Esophagus (tissue), 2 donors: ENCODE results near the gene GNA12. TPM values are rescaled to one million over a fixed set of nuclear protein-coding genes. Genes with fewer than 3 reads are reported as not detected.

Source experiments
- H3K27ac ChIP-seq, 2 donors: one replicate each; pipeline ENCODE4 v1.5.1; 2013; ENCODE audit warnings: low read depth in 2 of 2, mild to moderate bottlenecking in 2 of 2, inconsistent platforms in 1 of 2, low read length in 1 of 2, moderate library complexity in 1 of 2
- H3K27me3 ChIP-seq, 2 donors: one replicate each; pipeline ENCODE4 v1.6.1; 2013; ENCODE audit warnings: low read length in 2 of 2, control low read depth in 1 of 2, mild to moderate bottlenecking in 1 of 2; ENCODE audit not compliant: insufficient read depth in 2 of 2, control insufficient read depth in 1 of 2
- H3K36me3 ChIP-seq, 2 donors: one replicate each; pipeline ENCODE4 v1.6.1; 2013; ENCODE audit warnings: low read length in 1 of 2; ENCODE audit not compliant: control insufficient read depth in 2 of 2, insufficient read depth in 2 of 2
- H3K4me1 ChIP-seq, 2 donors: one replicate each; pipeline ENCODE4 v1.6.1; 2013; ENCODE audit warnings: low read length in 1 of 2; ENCODE audit not compliant: control insufficient read depth in 2 of 2, insufficient read depth in 2 of 2
- H3K4me3 ChIP-seq, 2 donors: one replicate each; pipeline ENCODE4 v1.5.1; 2013; ENCODE audit warnings: low read length in 2 of 2, mild to moderate bottlenecking in 2 of 2, low read depth in 1 of 2, moderate library complexity in 1 of 2
- H3K9me3 ChIP-seq, 2 donors: one replicate each; pipeline ENCODE4 v1.6.1; 2013; ENCODE audit warnings: mild to moderate bottlenecking in 2 of 2, low read depth in 1 of 2, low read length in 1 of 2, moderate library complexity in 1 of 2; ENCODE audit not compliant: control insufficient read depth in 2 of 2, insufficient read depth in 1 of 2
- WGBS, 2 donors: extraction: QIAGEN DNeasy Blood & Tissue Kit; methylation state at CpG; one replicate each; pipeline ENCODE4 v1.1.7; 2013; 5-methylcytosine and 5-hydroxymethylcytosine counted together
- polyA plus RNA-seq, 2 donors: library from polyadenylated mRNA; stranded (reverse); fragments of 200-250 nt; gene quantifications; one replicate each; pipeline ENCODE4 v1.2.3, GENCODE V29; 2013
- donor health status: healthy with polysubstance abuse.
- donor health status: Bipolar disorder and iron deficiency.

GNA12 gene
- polyA plus RNA-seq, 2 donors = 2.1 to 5.2 TPM

DNA sequence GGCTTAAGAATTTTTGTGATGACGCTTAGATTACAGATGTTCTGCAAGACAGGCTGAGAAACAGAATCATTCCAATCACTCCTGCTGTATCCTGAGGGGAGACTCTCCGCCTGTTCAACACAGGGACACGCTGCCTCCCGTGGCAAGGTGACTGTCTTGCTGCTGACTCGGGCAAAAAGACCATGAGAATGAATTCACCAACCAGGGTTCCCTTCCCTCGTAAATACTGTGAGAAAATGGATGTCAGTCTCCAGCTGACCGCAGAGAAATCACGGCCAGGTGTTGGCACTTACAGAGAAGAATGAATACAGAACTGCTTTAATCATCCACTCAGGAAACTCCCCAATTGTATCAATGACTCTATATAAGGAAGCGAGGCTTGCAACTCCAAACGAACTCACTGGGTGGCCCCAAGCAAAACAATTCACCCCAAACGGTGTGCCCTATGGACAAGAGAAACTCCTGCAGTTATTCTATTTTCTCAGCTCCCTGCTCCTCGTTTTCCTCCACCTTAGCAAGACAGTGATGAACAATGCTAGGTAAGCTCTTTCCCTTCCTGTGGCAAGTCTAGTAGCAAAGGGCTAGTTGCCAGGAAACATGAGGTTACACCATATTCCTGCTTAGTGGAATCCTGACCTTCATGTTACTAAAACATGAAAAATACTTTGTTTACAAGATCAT is 22.8 kb downstream of the GNA12 start:
- Histone ChIP-seq H3K4me3 (no peak overlapping the region), H3K36me3 (no peaks in the 10 kb centered on the region), H3K27ac (peak overlapping the region in 1 of 2 donors; percentile 37), H3K27me3 (no peaks in the 10 kb centered on the region), H3K9me3 (no peaks in the 10 kb centered on the region), H3K4me1 (peaks cover 4 to 6% of the 10 kb centered on the region in 2 donors)
- WGBS, 2 donors = 35 to 43% methylated on average over 12 of the region's 12 CpGs

DNA sequence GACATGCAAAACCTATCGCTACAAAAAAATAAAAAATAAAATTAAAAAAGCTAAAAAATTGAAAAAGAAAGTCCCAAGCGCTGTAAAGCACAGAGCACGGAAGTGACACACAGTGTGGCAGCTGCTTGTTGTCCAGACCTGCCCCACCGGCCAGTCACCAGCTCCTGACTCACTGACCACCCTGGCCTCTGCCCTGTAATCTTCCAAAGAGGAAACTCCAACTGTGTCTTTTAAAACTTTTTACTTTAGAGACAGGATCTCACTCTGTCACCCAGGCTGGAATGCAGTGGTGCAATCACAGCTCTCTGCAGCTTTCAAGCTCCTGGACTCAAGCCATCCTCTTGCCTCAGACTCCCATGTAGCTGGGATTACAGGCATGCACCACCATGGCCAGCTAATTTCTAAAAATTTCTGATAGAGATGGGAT is 23.6 kb downstream of the GNA12 start:
- Histone ChIP-seq H3K27me3 (no peaks in the 10 kb centered on the region), H3K4me3 (no peak overlapping the region), H3K36me3 (no peaks in the 10 kb centered on the region), H3K4me1 (peaks cover 4 to 6% of the 10 kb centered on the region in 2 donors), H3K27ac (peak overlapping the region in 1 of 2 donors; percentile 12), H3K9me3 (no peaks in the 10 kb centered on the region)
- WGBS, 2 donors = 80 to 90% methylated on average over 4 of the region's 4 CpGs

DNA sequence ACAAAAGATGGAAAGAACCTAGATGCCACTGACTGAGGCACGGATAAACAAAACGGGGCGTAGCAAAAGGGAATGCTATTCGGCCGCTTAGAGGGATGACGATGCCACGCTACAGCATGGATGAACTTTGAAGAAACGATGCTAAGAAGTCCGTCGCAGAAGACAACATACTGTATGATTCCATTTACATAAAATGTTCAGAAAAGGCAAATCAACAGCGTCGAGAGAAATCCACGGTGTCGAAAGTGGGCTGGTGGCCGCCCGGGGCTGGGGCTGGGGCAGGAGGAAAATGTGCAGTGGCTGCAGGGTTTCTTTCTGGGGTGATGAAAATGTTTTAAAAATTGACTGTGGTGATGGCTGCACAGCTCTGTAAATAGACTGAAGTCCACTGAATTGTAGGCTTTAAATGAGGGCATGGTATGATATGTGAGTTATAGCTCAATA is 24.1 kb downstream of the GNA12 start:
- WGBS, 2 donors = 93 to 97% methylated on average over 16 of the region's 16 CpGs
- Histone ChIP-seq H3K27me3 (no peaks in the 10 kb centered on the region), H3K36me3 (no peaks in the 10 kb centered on the region), H3K27ac (peak overlapping the region in 1 of 2 donors; percentile 12), H3K4me3 (no peak overlapping the region), H3K9me3 (no peaks in the 10 kb centered on the region), H3K4me1 (peaks cover 4 to 6% of the 10 kb centered on the region in 2 donors)

DNA sequence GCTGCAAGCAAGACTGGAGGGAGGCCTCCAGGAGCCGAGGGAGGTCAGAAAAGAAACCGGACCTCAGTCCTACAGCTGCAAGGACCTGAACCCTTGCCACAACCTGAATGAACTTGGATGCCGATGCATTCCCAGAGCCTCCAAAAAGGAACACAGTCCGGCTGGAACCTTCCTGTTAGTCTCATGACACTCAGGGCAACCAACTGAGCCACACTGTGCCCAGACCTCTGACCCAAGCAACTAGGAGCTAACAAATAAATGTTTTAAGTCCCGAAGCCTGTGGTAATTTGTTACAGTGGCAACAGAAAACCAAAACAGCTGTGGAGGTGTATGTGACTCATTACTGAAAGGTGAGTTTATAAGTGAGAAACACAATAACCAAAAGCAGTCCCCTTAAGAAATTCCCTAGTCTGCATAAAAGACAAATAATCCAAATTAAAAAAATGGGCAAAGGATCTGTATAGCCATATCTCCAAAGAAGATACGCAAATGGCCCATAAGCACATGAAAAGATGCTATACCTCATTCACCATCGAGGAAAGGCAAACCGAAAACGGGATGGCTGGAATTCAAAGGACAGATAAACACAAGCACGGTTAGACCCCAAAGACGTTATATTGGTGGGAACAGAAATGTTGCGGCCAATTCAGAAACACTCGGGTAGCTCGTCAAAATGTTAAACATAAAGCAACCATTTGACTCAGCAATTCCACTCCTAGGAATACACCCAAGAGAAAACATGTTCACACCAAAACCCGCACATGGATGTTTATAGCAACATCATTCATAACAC is 24.8 kb downstream of the GNA12 start:
- H3K36me3 ChIP-seq = no peaks in the 10 kb centered on the region
- 89 to 92% methylated on average over 15 of the region's 15 CpGs for WGBS, 2 donors
- peaks cover 3 to 4% of the 10 kb centered on the region in 2 donors for H3K4me1 ChIP-seq
- H3K27ac ChIP-seq = no peak overlapping the region
- H3K4me3 ChIP-seq = no peak overlapping the region
- H3K9me3 ChIP-seq = no peaks in the 10 kb centered on the region
- H3K27me3 ChIP-seq = no peaks in the 10 kb centered on the region

DNA sequence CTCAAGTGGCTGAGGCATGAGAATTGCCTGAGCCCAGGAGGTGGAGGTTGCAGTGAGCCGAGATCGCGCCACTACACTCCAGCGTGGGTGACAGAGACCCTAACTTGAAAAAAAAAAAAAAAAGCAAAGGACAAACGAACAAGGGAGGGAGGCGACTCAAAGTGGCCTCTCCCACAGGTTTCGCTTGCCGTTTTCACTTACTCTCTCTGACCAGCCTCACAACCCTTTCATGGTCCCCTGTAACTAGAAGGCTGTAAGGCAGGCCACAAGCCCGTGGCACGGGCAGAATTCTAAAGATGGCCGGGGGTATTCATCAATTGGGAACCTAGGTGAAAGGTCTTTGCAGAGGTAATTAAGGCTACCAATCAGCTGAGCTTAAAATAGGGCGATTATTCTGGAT is 25.5 kb downstream of the GNA12 start:
- no peaks in the 10 kb centered on the region for H3K36me3 ChIP-seq
- peaks cover 2 to 3% of the 10 kb centered on the region in 2 donors for H3K4me1 ChIP-seq
- WGBS, 2 donors = 92 to 93% methylated on average over 12 of the region's 12 CpGs
- H3K4me3 ChIP-seq = no peak overlapping the region
- no peaks in the 10 kb centered on the region for H3K9me3 ChIP-seq
- no peak overlapping the region for H3K27ac ChIP-seq
- no peaks in the 10 kb centered on the region for H3K27me3 ChIP-seq

DNA sequence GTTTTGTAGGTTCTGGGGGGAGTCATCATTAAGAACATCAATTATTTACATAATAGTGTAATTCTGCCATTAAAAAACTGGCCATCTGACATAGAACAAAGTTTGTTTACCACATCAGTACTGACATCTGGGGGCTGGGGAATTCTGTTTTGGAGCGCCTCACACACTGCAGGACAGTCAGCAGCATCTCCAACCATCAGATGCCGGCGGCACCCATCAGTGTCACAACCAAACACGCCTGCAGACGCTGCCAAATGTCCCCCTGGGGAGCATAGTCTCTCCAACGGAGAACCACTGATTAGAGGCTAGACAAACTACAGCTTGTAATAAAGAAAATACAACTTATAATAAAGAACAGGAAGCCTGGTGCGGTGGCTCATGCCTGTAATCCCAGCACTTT is 26.0 kb downstream of the GNA12 start:
- Histone ChIP-seq H3K36me3 (no peaks in the 10 kb centered on the region), H3K9me3 (no peaks in the 10 kb centered on the region), H3K4me3 (no peak overlapping the region), H3K27me3 (no peaks in the 10 kb centered on the region), H3K27ac (no peak overlapping the region), H3K4me1 (peaks cover 2 to 3% of the 10 kb centered on the region in 2 donors)
- WGBS, 2 donors = 70 to 77% methylated on average over 7 of the region's 7 CpGs

DNA sequence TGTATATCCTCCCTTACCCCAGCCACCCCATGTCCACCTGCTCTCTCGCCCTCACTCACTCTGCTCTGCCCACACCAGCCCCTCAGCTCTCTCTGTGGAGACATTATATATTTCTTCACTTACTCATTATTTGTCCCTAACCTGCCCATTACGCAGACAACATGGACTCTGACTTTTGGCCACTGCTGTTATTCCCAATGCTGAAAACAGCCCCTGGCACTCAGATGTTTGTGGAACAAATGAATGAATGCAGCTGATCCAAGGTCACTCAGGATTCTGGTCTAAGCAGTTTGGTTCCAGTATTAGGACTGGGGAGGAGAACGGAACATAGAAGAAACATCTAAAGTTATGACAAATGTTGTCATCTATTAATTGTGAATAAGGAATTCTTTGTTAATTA is 26.7 kb downstream of the GNA12 start:
- no peaks in the 10 kb centered on the region for H3K9me3 ChIP-seq
- WGBS, 2 donors = 68 to 74% methylated on average over 3 of the region's 3 CpGs
- no peaks in the 10 kb centered on the region for H3K36me3 ChIP-seq
- no peak overlapping the region for H3K4me3 ChIP-seq
- H3K27ac ChIP-seq = no peak overlapping the region
- no peaks in the 10 kb centered on the region for H3K27me3 ChIP-seq
- peaks cover 2 to 3% of the 10 kb centered on the region in 2 donors for H3K4me1 ChIP-seq

DNA sequence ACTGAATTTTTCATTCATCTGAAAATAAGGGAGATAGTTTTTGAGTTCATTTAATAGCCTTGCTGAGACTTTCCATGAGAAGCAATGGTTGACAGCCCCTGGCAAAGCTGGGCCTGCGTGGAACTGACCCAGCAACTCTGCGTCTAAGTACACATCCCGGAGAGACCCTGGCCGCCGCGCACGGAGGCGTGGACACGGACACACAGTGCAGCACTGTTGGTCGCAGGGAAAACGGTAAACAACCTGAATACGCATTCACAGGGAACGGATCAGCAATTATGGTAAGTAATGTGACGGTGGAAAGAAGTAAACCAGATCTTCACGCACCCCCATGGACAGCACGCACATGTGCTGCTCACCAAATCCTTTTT is 28.2 kb downstream of the GNA12 start:
- no peak overlapping the region for H3K27ac ChIP-seq
- WGBS, 2 donors = 91% methylated on average over 16 of the region's 16 CpGs
- H3K27me3 ChIP-seq = no peaks in the 10 kb centered on the region
- H3K9me3 ChIP-seq = no peaks in the 10 kb centered on the region
- no peak overlapping the region for H3K4me3 ChIP-seq
- peaks cover 0 to 9% of the 10 kb centered on the region in 2 donors for H3K4me1 ChIP-seq
- H3K36me3 ChIP-seq = no peaks in the 10 kb centered on the region

DNA sequence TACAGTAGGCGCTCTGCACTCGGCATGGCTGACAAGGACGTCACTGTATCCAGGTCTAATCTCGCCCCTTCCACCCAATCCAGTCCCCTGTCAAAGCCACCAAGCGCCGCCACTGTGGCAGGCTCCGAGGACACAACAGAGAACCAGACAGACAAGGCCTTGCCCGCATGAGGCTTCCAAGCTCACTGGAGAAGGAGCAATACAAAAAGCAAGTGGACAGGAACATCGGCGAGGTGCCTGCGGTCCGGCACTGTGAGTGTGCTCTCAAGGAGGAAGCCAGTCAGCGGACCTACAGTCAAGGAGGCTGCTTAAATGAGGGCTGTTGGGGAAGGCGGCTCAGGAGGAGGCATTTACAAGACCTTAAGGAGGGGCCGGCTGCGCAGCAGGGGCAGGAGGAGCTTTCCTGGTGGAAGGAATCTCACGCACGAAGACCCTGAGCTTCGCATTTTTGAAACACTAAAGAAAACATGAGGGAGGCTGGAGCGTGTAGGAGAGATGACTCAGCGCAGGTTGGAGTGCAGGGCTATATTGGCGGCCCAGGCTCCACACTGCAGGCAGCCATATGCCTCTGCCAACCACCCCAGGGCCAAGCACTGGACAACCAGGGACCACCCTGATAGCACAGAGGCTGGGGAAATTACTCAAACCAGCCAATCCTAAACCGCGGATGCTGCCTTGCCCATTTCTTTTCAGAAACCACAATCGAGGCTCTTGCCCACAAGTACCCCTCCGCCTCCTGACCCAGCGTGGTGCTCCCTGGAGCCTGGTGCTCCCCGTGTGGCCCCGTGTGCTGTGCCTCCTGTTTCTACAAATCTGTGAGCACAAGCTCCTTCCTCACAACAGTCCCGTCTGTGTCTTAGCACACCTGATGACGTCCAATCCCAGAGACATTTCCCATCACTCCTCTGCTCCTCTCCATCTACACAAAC is 28.9 kb downstream of the GNA12 start:
- no peaks in the 10 kb centered on the region for H3K9me3 ChIP-seq
- H3K4me1 ChIP-seq = peaks cover 0 to 6% of the 10 kb centered on the region in 2 donors
- no peak overlapping the region for H3K27ac ChIP-seq
- no peaks in the 10 kb centered on the region for H3K27me3 ChIP-seq
- no peaks in the 10 kb centered on the region for H3K36me3 ChIP-seq
- 93 to 94% methylated on average over 31 of the region's 31 CpGs for WGBS, 2 donors
- H3K4me3 ChIP-seq = no peak overlapping the region
